ENCODE data around the gene SYT7.

Gene SYT7

DNA sequence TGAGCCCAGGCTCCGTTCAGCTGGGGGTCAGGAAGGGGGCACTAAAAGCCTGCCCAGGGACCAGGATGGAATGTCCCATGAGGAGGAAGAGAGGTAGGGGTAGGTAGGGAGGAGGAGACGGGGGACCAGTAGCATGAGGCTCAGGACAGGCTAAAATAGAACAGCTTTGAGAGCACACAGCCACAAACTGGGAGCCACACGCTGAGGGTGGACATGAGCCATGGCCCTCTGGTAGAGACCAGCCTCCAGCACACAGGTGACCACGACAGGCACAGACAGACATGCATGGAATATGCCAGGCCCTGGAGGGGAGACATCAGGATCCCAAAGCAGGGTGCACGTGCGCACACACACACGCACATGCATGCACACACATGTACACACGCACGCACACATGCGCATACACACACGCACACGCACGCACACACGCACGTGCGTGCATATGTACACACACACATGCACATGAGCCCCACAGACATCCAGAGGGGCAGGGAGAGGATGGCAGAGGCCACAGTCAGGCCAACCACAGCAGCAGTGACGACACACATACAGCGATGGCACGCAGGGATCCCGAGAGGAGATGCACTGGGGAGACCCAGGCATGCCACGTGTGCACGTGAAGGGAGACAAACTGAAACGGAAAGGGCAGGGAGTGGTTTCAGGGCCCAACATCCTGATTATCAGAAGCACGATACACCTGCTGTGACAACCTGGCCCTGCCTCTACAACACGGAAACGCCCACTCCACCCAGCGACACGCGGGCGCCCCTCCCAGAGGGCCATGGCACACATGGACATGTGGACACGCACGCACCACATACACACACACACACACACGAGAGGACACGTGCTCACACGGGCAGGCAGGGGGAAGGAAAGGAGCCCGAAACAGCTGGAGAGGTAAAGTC, 46.6 kb downstream of the SYT7 start:
- DNase-seq: no peak

DNA sequence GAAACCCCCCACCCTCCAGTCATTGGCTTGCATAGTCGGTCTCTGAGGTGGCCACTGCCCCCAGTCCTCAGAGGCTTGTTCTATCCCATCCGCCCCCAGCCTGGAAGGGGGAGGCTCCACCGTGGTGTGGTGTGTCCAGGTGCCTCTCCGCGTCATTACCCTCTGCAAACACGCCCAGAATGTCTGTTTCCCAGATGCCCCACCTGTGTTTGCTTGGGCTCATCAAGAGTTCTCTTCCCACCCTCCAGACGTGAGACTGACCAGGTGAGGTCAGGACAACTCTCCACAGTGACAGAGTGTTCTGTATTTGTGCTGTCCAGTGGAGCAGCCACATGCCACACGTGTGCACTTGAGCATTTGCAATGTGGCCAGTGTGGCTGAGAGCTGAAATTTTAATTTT, 47.5 kb downstream of the SYT7 start:
- no peak for DNase-seq

DNA sequence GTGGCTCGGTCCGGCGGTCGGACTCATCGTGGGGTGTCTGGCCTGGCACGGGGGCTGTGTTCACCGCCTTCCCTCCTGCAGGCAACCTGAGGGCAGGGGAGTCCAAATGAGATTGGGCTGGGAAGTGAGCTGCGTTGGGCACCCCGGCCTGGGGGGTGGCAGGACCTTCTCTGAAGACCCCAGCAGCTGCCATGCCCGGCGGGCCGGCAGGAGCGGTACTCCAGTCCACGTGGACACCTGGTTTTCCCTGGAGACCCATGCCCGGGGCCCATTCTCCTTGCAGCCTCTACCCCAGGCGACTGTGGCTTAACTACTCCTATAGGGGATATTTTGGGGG, 47.9 kb downstream of the SYT7 start:
- DNase-seq: no peak

DNA sequence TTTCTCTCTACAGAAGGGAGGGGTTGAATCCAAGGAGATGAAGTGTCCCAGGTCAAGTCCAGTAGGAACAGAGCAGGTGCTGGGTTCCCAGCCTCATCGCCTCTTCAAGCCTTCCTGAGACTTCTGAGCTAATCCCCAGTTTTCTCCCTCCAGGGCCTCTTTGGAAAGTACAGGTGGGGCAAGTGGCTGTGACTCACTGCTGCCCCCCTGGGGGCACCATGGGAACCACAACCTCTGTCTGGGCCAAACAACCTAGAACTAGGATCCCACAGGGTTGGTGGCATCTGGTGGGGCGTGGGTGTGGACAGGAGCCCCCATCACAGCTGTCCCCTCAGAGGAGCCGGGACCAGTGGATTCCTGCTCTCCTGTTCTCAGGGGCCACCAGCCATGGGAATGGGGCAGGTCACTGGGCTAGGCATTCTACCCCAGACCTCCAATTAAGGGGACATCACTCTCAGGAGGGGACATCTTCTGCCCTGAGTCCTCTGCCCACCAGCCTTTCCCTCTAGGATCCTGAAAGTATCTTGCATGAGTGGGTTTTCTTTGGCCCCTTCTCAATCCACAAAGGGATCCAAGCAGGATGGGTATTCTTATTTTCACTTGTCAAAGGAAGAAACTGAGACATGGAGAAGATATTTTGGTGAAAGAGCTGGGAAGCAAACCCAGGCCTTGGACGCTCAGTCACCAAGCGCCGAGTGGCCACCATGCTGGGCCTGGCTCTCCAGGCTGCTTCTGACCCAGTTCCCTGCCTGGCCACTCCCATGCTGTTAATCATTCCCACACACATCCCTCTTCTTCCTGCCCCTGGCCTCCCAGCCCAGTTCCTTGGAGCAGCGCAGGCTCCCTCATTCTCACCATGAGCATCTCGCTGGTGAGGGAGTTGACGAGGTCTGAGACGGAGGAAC, 48.5 kb downstream of the SYT7 start:
- DNase-seq: peak; percentile 2 to 31

DNA sequence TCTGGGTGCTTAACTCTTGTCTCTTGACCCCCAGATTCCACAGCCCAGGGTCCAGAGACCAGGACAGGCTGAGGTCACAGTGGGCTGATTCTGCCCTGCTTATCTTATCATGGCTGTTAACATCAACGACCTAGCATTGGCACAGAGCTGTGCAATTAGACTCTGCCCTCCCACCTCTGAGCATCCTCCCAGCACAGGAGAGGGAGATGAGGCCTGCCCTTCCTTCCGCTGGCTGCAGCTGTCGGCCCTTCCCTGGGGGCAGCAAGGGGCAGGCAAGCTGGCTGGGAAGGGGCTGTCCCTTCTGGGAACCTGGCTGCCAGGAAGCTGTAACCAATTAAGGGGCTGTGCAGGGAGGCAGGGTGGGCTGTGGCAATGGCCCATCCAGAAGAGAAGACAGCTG, 49.8 kb downstream of the SYT7 start:
- no peak for DNase-seq

DNA sequence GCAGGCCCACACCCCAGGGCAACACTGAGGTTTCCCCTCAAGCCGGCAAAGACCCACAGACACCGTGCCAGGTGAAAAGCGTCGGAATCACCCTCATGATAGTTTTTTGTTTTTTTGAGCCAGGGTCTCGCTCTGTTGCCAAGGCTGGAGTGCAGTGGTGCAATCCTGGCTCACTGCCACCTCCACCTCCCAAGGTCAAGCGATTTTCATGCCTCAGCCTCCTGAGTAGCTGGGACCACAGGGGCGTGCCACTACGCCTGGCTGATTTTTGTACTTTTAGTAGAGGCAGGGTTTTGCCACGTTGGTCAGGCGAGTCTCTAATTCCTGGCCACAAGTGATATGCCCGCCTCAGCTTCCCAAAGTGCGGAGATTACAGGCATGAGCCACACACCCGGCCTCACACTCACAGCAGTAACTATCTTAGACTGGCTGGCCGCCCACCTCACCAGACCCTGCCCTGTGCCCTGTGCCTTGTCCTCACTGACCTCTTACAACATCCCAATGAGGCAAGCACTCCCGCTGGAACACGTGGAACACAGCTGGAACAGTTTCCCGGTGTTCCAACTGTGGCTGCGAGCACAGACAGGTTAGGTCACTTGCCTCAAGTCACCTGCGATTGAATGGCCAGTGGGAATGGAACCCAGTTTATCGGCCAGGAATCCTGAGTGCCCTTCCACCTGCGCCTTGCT, 51.2 kb downstream of the SYT7 start:
- no peak for DNase-seq

DNA sequence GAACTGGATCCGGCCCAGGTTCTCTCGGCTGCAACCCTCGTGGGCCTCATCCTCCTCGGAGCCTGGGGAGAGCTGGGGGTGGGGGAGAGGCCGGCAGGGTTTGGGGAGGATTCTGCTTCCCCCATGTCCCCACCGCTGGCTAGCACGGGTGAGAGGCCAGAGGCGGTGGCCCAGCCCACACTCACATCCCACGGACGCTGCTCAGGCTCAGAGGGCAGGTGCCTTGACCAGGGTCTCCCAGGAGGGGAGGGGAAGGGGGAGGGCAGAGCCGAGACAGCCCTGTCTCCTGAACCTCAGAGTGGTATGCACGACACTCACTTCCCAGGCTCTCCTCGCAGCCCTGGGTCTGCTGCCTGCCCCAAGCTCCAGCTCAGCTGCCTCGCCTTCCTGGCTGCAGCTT, 52.8 kb downstream of the SYT7 start:
- DNase-seq: no peak

DNA sequence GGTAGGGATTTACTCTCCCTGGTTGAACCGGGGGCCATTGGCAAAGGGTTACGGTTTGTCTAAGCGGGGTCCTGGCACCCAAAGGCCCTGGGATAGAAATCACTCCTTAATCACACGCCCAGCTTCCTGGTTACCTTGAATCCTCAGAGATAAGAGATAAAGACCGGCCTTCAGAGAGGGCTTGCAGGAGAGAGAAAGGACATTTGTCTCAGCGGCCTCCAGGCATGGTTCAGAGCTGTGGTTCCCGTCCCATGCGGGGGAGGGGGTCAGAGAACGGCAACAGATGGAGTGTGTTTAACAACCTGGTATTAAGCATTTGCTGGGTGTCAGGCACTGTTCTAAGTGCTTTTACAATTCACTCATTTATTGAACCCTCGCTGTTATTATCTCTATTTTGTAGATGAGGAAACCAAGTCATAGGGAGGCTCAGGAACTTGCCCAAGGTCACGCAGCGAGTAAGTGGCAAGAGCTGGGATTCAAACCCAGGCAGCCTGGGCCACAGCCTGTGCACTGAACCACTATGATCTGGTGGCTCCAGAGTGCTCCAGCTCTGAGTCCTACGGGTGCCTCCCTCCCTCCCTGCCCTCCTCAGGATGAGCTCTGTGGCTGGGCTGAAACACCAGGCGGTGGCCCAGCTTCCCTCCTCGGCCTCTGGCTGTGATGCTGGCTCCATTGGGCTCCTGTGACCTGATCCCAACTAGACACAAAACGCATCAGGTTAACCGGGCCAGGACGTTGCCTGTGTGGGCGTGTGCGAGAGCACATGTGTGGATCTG, 53.7 kb downstream of the SYT7 start:
- DNase-seq: no peak

DNA sequence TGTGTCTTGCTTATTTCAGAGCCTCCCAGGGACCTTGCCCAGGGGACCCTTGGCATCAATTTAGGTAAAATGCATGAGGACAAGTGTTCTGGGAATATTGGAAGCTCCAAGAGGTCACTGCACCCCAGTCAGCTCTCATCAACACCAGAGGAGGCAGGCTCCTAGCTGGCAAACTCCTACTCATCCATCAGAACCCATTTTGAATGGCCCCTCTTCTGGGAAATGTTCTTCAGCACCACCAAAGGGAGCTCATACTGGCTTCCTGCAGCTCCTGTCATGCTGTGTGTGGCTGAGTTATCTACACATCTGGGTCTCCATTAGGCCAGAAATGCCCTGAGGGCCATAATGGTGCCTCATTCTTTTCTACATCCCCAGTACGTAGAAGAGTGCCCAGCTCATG, 54.6 kb downstream of the SYT7 start:
- DNase-seq: no peak

DNA sequence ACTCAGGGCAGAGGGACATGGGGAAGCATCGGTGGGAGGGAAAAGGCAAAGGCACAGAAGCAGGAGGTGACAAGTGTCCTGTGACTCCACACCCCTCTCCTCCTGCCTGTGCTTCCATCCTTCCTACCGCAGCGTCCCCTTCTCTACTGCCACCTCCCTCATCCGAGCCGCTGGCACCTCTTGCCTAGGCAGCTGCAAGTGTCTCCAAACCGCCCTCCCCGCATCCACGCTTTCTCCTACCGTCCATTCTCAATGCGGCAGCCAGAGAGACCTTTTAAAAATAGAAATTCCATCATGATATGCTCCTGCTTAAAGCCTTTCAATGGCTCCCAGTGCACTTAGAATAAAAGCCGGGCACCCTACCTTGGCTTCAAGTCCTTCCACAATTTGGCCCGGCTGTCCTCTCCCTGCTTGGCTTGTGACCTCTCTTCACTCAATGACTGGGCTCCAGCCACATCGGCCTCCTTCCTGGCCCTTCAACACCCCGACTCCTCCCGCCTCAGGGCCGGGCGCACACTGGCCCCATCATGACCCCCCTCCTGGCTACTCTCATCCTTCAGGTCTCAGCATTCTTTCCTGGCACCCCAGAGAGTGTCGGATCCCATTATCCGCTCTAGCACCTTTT, 55.8 kb downstream of the SYT7 start:
- DNase-seq: no peak

DNA sequence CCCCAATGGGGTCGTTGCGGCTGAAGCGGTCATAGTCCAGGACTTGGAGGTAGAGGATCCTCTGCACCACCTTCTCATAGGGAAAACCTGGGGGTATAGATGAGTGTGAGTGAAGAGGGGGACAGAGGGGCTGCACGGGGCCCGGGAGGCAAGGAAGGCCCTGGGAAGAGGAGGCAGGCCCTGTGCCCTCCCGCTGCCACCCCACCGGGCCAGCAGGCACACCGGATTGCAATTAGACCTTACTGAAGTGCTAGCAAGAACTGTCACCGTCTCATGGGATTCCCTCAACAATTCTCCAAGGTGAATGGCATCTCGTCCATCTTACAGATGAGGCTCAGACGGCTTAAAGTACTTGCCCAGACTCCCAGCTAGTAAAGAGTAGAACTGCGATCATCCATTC, 56.4 kb downstream of the SYT7 start:
- no peak for DNase-seq

DNA sequence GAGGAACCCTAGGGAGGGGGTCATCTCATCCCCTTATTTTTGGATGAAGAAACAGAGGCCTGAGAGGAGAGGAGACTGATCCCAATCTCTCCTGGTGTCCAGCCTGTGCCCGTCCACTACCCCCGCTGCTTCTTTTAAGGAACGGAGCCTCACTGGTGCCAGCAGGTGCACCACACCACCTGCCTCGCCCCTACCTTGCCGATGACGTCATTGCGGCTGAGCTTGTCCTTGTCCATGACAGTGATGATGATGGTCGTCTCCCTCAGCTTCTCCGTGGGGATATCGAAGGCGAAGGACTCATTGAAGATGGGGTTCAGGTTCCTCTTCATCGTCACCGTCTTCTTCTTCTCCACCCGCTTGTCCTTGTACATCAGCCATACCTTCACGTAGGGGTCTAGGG, 58.0 kb downstream of the SYT7 start:
- no peak for DNase-seq

DNA sequence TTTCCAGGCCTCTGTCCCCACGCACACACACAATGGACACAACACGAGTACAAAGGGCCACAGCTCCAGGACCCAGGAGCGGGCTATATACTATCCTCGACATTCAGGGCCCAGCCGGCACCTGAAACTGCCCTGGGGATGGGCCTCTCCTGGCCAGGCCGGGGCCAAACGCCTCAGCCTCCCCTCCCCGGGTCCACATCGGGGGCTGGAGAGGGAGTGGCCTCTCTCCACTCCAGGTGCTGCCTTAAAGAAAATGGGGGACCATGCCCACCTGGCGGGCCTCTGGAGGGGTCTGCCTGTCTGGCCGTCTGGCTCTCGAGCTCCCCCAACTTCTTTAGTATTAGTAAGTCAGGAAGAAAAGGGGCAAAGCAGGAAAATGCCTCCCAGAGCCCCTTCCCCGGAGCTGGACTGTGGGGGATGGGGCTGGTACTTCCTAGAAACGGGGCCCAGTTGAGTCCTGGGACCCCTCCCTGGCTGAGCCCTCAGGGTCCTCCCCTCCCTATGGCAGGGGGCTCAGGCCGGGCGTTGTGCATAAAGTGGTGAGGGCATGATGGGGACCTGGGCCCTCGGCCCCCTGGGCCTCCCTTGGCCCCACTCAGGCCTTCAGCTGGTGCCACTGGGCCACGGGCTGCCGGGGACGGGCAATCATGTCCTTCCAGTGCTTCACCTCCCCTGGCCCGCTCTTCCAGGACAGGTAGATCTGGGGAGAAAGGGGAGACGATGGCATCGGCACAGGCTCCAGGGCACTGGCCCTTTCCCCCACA, 62.7 kb downstream of the SYT7 start:
- DNase-seq: no peak

DNA sequence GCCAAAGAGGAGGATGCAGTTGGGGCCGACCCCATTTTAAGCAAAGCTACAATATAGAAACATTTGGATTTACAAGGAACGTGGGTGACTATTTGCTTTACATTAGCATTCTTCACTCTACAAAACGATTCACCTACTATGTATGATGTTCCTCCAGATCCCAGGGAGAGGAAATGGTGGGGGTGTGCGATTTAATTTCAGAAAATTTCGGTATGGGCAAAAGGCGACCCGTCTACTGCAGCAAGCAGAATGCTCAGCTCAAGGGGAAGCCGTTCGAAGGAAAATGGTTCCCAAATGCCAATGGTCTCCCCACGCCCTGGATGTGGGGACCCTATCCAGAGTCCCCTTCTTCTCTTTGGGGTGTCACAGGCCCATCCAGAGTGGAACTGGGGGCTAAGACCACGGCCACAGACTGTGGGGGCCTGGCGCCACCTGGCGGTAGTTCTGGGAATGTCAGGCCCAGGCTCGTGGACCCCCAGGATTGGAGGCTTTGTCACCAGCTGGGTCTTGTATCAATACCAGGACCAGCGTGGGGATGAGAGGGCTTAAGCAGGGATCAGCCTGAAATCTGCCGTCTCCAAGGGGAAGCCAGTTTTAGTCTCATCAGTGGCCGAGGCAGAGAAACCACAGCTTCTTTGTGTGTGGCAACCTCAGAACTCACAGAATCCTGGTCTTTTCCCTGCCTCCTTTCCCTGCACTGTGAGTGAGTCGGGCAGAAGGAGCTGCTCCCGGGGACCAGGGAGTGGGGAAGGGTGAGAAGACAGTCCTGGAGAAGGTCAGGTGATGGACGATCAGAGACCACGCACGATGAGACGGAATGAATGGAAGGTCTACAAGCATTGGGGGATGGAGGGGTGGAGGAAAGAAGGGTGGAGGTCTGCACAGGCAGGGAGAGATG, 64.0 kb downstream of the SYT7 start:
- DNase-seq: peak; percentile 15 to 21

DNA sequence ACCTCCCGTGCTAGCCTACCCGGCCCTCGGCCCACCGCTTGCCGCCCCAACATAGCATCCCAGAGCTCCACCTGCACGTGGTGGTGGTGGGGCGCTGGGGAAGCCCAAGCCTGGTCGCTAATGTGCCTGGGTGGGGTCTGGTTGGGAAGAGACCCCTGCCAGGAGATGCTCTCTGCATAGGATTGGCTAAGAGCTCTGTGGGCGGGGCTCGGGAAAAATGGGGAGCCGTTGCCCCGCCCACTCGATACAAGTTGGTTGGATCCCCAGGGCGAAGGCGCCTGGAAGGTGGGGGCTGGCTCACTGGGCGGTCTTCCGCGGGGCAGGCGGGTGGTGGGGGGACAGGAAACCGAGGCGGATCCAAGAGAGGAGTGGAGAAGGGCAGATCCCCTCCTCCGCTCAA, 64.7 kb downstream of the SYT7 start:
- DNase-seq: no peak

DNA sequence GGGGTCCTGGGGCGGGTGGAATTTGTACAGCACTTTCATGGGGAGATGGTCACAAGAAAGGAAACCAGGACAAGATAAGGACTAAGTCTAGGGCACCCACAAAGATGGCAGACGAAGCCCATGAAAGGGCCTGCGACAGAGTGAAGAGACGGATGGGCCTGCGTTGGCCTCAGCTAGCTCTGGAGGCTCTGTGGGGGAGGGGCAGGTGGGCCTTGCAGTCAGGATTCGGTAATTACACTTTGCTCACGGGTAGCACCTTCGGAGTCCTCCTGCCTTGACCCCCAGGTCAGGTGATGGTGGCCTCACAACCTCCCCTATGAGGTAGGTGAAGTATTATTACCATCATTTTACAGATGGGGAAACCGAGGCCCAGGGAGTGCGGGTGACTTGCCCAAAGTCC, 65.2 kb downstream of the SYT7 start:
- DNase-seq: no peak

DNA sequence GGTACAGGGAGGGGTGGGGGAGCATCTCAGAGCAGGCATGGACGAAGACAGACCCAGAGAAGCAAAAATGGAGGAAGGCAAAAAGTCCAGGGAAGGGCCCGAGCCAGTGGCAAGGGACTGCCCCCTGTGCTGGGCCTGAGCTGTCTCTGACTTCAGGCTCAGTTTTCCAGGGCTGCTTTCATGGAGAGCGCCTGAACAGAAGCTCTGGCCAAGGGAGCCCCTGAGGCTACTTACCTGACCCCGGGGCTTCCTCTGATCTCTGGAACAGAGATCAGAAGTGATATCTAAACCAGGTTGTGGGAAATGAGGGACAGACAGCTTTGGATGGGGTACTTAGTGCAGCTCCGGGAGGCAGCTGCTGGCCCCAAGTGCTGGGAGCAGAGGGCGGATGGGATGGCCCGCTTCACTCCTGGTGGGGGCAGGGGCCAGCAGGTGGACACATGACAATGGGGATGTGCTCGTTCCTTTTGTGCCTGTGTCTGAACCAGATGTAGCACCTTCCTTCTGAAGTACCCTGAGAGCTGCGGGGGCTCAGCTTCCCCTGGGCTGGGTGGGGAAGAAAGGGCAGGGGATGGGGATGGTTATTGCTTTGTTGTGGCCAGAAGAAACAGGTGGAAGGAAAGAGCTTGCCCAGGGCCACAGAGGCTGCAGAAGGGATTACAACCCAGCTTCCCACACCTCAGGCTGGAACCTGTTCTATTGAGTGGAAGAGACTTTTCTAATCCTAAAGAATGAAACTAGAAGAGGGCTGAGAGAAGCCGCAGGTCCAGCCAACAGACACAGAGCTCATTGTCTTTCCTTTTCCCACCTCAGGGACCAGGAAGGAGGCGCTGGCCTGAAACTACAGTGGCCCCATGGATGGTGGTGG, 66.6 kb downstream of the SYT7 start:
- no peak for DNase-seq

DNA sequence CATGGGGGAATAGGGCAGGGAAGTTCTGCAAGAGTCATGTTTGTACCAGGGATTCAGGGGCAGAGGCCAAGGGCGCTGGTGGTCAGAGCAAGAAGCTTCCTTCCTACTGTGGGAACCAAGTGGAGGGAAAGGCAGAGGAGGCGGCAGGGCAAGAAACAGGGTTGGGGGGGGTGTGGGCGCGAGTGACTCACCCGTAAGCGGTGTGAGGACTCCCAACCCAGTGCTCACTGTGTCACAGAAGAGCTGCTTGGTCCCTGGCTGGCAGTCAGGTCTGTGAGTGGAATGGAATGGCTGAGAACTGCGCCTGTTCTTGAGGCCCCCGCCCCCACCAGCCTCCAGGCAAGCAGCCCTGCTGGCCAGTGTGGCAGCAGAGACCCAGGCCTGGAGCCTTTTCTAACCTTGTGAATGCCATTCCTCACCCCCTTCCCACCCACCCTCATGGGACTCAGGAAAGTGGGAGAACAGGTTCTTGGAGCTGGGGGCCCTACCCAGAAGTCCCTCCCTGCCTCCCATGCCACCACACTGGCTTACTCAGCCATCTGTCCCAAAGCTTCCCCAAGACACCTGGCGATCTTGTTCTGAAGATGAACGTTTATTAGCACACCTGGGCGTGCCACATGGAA, 67.6 kb downstream of the SYT7 start:
- no peak for DNase-seq

DNA sequence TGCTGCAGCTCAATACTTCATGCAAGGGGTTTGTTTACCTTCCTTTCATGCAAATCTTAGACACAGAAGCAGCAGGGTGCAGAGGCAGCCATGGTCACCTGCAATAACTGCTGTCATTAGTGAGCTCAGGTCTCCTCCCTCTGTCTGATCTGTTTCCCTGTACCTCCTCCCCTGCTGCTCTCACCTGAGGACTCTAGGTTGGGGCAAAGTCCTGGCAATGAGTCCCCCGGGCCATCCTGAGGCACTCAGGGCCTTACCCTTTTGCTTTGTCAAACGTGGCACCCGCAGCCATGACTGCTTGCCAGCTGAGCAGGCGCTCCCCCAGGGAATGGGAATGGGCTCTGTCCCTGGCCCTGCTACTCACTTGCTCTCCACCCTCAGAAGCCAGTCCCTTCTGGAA, 68.4 kb downstream of the SYT7 start:
- no peak for DNase-seq

Data from bone marrow (tissue), 2 donors.